Stimulated activated CD8-positive, alpha-beta memory T cell treated with anti-CD3 and anti-CD28 coated beads, Interleukin-4, amount 100 ng/mL, for 24 hours (primary cell): ENCODE results near the gene COL12A1.
"Not testable (repeated sequence)": the region's sequence is repeated elsewhere in the genome, so short reads cannot be mapped to it uniquely, and the experiment has no call there.

Experiments
- DNase-seq: peaks from one replicate; pipeline ENCODE4 v3.0.0-alpha.2; 2020; ENCODE audit warnings: low read depth

COL12A1 gene

GRCh38 chr6:75211920-75212590 lies 6.2 kb upstream of the COL12A1 start:
- DNase-seq, result no peak

GRCh38 chr6:75210885-75211739 lies 5.3 kb upstream of the COL12A1 start:
- DNase-seq, result no peak

GRCh38 chr6:75209184-75209723 lies 3.4 kb upstream of the COL12A1 start:
- DNase-seq, result no peak

- DNase-seq, result peak; percentile 66
These were observed 2.7 kb upstream of the COL12A1 start for GRCh38 chr6:75208298-75209183.

- DNase-seq, result no peak
These were observed 906 bp upstream of the COL12A1 start for GRCh38 chr6:75206576-75207342.

GRCh38 chr6:75204959-75205775 lies 686 bp downstream of the COL12A1 start:
- no peak for DNase-seq

GRCh38 chr6:75204217-75204958 lies 1.5 kb downstream of the COL12A1 start:
- no peak for DNase-seq

GRCh38 chr6:75203721-75204120 lies 2.1 kb downstream of the COL12A1 start:
- no peak for DNase-seq

GRCh38 chr6:75202676-75203131 lies 3.1 kb downstream of the COL12A1 start:
- no peak for DNase-seq

- DNase-seq, result no peak
These were observed 3.8 kb downstream of the COL12A1 start for GRCh38 chr6:75201901-75202672.

GRCh38 chr6:75201021-75201420 lies 4.8 kb downstream of the COL12A1 start:
- no peak for DNase-seq

- no peak for DNase-seq
These were observed 6.0 kb downstream of the COL12A1 start for GRCh38 chr6:75199889-75200288.

GRCh38 chr6:75196081-75196687 lies 9.7 kb downstream of the COL12A1 start:
- no peak for DNase-seq

- DNase-seq, result no peak
These were observed 17.5 kb downstream of the COL12A1 start for GRCh38 chr6:75188221-75188925.

- DNase-seq, result not testable (repeated sequence)
These were observed 19.3 kb downstream of the COL12A1 start for GRCh38 chr6:75186581-75186980.

- DNase-seq, result no peak
These were observed 22.7 kb downstream of the COL12A1 start for GRCh38 chr6:75183099-75183541.

GRCh38 chr6:75180864-75181263 lies 25.0 kb downstream of the COL12A1 start:
- no peak for DNase-seq

- no peak for DNase-seq
These were observed 27.1 kb downstream of the COL12A1 start for GRCh38 chr6:75178757-75179156.
